Spinal cord (tissue), 10 donors: ENCODE data around the gene C4orf46. TPM values are rescaled to one million over a fixed set of nuclear protein-coding genes. Genes with fewer than 3 reads are reported as not detected.
A peak's percentile ranks its signal among the peaks of the same experiment; 100 is the strongest.
"Not testable (repeated sequence)": the region's sequence is repeated elsewhere in the genome, so short reads cannot be mapped to it uniquely, and the experiment has no call there.

ENCODE experiments used
- DNase-seq, 6 donors: peaks; one replicate each; pipeline versions ENCODE4 v3.0.0 to v3.0.0-alpha.2; 2013 to 2015; ENCODE audit warnings: low spot score in 6 of 6, low read depth in 4 of 6
- H3K27ac ChIP-seq: one replicate; pipeline ENCODE4 v1.5.1; 2013; ENCODE audit warnings: low read depth, low read length, control low read depth
- H3K27me3 ChIP-seq: one replicate; pipeline ENCODE4 v1.6.1; 2013; ENCODE audit warnings: low read length; ENCODE audit not compliant: control insufficient read depth, insufficient read depth
- H3K36me3 ChIP-seq: one replicate; pipeline ENCODE4 v1.6.1; 2013; ENCODE audit warnings: low read length; ENCODE audit not compliant: control insufficient read depth, insufficient read depth
- H3K4me1 ChIP-seq: one replicate; pipeline ENCODE4 v1.6.1; 2013; ENCODE audit warnings: low read length; ENCODE audit not compliant: control insufficient read depth, insufficient read depth
- H3K4me3 ChIP-seq: one replicate; pipeline ENCODE4 v1.5.1; 2013; ENCODE audit warnings: low read depth, low read length, control low read depth
- H3K9me3 ChIP-seq: one replicate; pipeline ENCODE4 v1.6.1; 2013; ENCODE audit warnings: low read length; ENCODE audit not compliant: control insufficient read depth, insufficient read depth
- WGBS: methylation state at CpG from one replicate; pipeline ENCODE4 v1.1.5; 2013; ENCODE audit warnings: missing lambda C conversion rate; ENCODE audit not compliant: insufficient coverage; 5-methylcytosine and 5-hydroxymethylcytosine counted together
- long read RNA-seq, 4 donors: transcript quantifications; one replicate each; lab custom pipeline, GENCODE V29; 2026
- polyA plus RNA-seq, 2 donors: library from polyadenylated mRNA; unstranded; fragments of 120-200 nt; gene quantifications; one replicate each; pipeline ENCODE4 v1.2.1, GENCODE V29; 2013; ENCODE audit not compliant: insufficient read length in 2 of 2
- total RNA-seq, 2 donors: library from RNA; depleted of rRNA in 1 of 2; stranded (reverse); fragments of 120-200 nt in 1 of 2; fragments of >200 nt in 1 of 2; gene quantifications; one replicate each; pipeline versions ENCODE4 v1.2.3 to v1.2.4, GENCODE V29; 2013 to 2014
- donor health status: healthy.

C4orf46 gene
- total RNA-seq = 10 to 100 TPM in 1 of 2 donors, 1 to 10 TPM in 1; 7.0 to 23.5 TPM
- polyA plus RNA-seq = 10 to 100 TPM in 1 of 2 donors, 1 to 10 TPM in 1; 10.0 to 10.9 TPM
- long read RNA-seq, donor 1, transcript C4orf46-201 (2 exons, 3,521 nt) = major isoform, 6 of 18 reads
- long read RNA-seq, donor 1, partial matches to known transcripts = 5 of 18 reads
- long read RNA-seq, donor 1, other reads (novel, unspliced or antisense) = 6 of 18 reads
- long read RNA-seq, donor 2, transcript C4orf46-201 (2 exons, 3,521 nt) = major isoform, 5 of 6 reads
- long read RNA-seq, donor 2, partial matches to known transcripts = 0 of 6 reads
- long read RNA-seq, donor 2, other reads (novel, unspliced or antisense) = 0 of 6 reads
- long read RNA-seq, donor 3, partial matches to known transcripts = 0 of 4 reads
- long read RNA-seq, donor 3, other reads (novel, unspliced or antisense) = 0 of 4 reads
- long read RNA-seq, donor 4, transcript C4orf46-201 (2 exons, 3,521 nt) = major isoform, 8 of 11 reads
- long read RNA-seq, donor 4, partial matches to known transcripts = 0 of 11 reads
- long read RNA-seq, donor 4, other reads (novel, unspliced or antisense) = 0 of 11 reads

DNA sequence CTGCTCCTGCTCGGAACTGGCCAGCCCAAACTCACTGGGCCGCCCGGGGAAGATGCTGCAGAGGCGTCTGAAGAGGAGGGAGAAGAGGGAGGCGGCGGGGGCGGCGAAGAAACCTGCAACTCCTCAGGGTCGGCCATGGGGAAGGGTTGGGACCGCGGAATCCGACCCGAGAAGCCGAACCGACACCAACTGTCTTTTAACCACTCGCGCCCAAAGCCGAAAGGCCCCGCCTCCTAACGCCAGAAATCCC lies at the start of gene C4orf46:
Gene C4orf46 (minus strand): TSS at position 223 of the 250 bp plus-strand sequence. CDS start 86 bp downstream, at position 137.
- Histone ChIP-seq H3K4me3 (peak within 1 kb of the TSS; percentile 99), H3K9me3 (no peaks in the 10 kb centered on the region), H3K27ac (peak within 1 kb of the TSS; percentile 98), H3K36me3 (no peaks in the 10 kb centered on the region), H3K27me3 (no peaks in the 10 kb centered on the region), H3K4me1 (peaks cover 16% of the 10 kb centered on the region)
- DNase-seq = no peak
- WGBS = 0% methylated on average over 16 of the region's 20 CpGs

GRCh38 chr4:158715802-158716201 lies 44.1 kb upstream of the C4orf46 start:
- Histone ChIP-seq H3K27ac (no peak overlapping the region), H3K9me3 (no peaks in the 10 kb centered on the region), H3K4me1 (no peaks in the 10 kb centered on the region), H3K27me3 (no peaks in the 10 kb centered on the region), H3K4me3 (no peak overlapping the region), H3K36me3 (peaks cover 21% of the 10 kb centered on the region)
- WGBS = no CpG with 5 or more reads among the region's 3 CpGs
- DNase-seq = no peak

DNA sequence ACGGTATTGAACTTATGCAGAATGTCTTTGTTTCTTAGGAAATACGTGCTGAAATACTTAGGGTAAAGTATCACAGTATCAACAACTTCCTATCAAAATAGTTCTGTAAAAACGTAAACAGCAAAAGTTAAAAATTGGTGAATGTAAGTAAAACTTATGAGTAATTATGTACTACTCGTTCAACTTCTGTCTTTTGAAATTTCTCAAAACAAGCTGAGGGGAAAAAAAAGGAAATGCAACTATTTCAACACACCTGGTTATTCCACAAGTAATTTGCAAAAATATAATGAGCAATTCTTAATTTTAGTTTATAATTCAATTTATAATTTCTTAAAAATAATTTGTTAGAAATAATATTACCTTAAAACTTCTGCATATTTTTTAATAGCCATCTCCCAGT lies 43.2 kb upstream of the C4orf46 start:
- Histone ChIP-seq H3K9me3 (no peaks in the 10 kb centered on the region), H3K36me3 (peaks cover 21% of the 10 kb centered on the region), H3K4me3 (no peak overlapping the region), H3K27ac (no peak overlapping the region), H3K27me3 (no peaks in the 10 kb centered on the region), H3K4me1 (no peaks in the 10 kb centered on the region)
- DNase-seq = no peak
- WGBS = no CpG with 5 or more reads among the region's 4 CpGs

DNA sequence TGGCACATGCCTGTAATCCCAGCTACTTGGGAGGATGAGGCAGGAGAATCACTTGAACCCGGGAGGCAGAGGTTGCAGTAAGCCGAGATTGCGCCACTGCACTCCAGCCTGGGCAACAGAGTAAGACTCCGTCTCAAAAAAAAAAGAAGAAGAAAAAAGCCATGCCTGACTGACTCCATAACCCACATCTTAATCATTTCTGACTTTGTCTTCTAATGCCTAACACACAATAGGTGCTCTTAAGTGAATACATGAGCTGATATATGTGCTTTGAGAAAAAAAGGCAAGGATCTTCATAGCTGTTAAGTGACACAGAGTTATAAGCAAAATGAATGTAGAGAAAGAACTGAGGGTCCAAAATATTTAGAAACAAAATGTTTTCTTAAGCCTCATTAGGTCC lies 40.9 kb upstream of the C4orf46 start:
- peaks cover 24% of the 10 kb centered on the region for H3K36me3 ChIP-seq
- WGBS = no CpG with 5 or more reads among the region's 4 CpGs
- H3K4me1 ChIP-seq, H3K27me3 ChIP-seq, H3K4me3 ChIP-seq, DNase-seq, H3K9me3 ChIP-seq, H3K27ac ChIP-seq: not testable (repeated sequence)

DNA sequence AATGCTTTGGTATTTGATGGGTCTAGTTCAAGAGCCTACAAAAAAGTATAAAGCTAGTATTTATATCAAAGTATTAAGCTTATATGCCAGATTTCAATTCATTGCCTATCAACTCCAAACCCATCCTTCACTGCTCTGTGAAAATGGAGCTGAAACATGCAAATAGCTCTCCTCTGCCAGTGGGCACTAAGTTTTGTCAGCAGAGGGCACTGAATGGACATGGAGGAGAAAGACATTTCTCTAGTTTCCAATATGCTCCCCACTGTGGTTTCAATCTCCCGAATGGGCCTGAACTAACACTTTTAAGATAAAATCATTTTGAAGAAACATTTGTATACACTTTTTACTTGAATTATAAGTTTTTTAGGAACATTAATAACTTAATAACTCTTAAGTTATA lies 39.1 kb upstream of the C4orf46 start:
- WGBS = no CpG with 5 or more reads among the region's 1 CpG
- Histone ChIP-seq H3K36me3 (peaks cover 21% of the 10 kb centered on the region), H3K27me3 (no peaks in the 10 kb centered on the region), H3K9me3 (no peaks in the 10 kb centered on the region), H3K4me3 (no peak overlapping the region), H3K27ac (no peak overlapping the region), H3K4me1 (no peaks in the 10 kb centered on the region)
- DNase-seq = peak in 2 of 6 donors; percentile 17 to 22

- Histone ChIP-seq H3K27me3 (no peaks in the 10 kb centered on the region), H3K36me3 (peaks cover 13% of the 10 kb centered on the region), H3K9me3 (no peaks in the 10 kb centered on the region), H3K4me1 (no peaks in the 10 kb centered on the region), H3K27ac (no peak overlapping the region), H3K4me3 (no peak overlapping the region)
- no peak for DNase-seq
- 62% methylated on average over 3 of the region's 4 CpGs for WGBS
These were observed 32.6 kb upstream of the C4orf46 start for GRCh38 chr4:158704274-158704673.

- H3K36me3 ChIP-seq = peaks cover 13% of the 10 kb centered on the region
- no peaks in the 10 kb centered on the region for H3K9me3 ChIP-seq
- H3K27ac ChIP-seq = no peak overlapping the region
- no peak overlapping the region for H3K4me3 ChIP-seq
- H3K4me1 ChIP-seq = no peaks in the 10 kb centered on the region
- no peaks in the 10 kb centered on the region for H3K27me3 ChIP-seq
- no CpG with 5 or more reads among the region's 1 CpG for WGBS
- no peak for DNase-seq
These were observed 17.1 kb upstream of the C4orf46 start for GRCh38 chr4:158688813-158689212.

DNA sequence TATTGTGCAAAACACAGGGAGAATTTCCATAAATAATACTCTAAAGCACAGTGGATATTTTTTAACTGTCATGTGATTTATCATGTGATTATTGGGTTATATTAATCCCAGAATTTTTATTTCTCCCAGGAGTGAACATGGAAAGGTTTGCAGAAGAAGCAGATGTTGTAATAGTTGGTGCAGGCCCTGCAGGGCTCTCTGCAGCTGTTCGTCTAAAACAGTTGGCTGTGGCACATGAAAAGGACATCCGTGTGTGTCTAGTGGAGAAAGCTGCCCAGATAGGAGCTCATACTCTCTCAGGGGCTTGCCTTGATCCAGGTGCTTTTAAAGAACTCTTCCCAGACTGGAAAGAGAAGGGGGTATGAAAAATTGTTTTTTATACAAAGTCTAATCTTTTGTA lies 10.4 kb upstream of the C4orf46 start:
- Histone ChIP-seq H3K27ac (no peak overlapping the region), H3K9me3 (no peaks in the 10 kb centered on the region), H3K27me3 (no peaks in the 10 kb centered on the region), H3K36me3 (peaks cover 2% of the 10 kb centered on the region), H3K4me1 (no peaks in the 10 kb centered on the region), H3K4me3 (no peak overlapping the region)
- 58% methylated on average over 2 of the region's 2 CpGs for WGBS
- DNase-seq = peak in 1 of 6 donors; percentile 37

DNA sequence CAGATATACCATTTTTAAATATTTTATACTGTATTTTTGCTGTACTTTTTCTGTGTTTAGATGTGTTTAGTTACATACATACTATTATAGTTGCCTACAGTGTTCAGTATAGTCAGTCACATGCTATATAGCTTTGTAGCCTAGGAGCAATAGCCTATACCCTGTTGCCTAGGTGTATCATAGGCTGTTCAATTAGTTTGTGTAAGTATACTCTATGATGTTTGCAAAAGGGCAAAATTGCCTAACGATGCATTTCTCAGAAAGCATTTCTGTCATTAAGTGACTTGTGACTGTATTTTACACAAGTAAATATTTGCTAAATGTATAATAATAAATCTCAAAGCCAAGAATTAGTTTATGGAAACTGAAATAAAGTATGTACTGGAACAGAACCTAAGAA lies 9.9 kb upstream of the C4orf46 start:
- H3K27me3 ChIP-seq = no peaks in the 10 kb centered on the region
- H3K9me3 ChIP-seq = no peaks in the 10 kb centered on the region
- WGBS = no CpG with 5 or more reads among the region's 1 CpG
- no peaks in the 10 kb centered on the region for H3K4me1 ChIP-seq
- no peak overlapping the region for H3K27ac ChIP-seq
- peaks cover 2% of the 10 kb centered on the region for H3K36me3 ChIP-seq
- no peak for DNase-seq
- H3K4me3 ChIP-seq = no peak overlapping the region

DNA sequence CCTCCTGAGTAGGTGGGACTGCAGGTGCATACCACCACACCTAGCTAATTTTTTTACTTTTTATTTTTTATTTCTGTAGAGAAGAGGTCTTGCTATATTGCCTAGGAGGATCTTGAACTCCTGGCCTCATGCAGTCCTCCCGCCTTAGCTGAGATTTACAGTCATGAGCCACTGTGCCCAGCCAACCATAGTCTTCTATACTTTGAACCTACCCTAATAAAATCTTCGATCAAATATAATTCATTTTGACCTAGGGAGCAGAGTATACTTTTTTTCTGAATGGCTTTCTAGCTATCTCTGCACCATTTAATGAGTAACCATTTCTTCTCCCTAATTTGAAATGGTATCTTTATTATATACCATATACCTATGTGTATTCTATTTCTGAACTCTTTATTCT lies 7.1 kb upstream of the C4orf46 start:
- no peak overlapping the region for H3K4me3 ChIP-seq
- no peaks in the 10 kb centered on the region for H3K27me3 ChIP-seq
- H3K4me1 ChIP-seq = no peaks in the 10 kb centered on the region
- WGBS = no CpG with 5 or more reads among the region's 2 CpGs
- H3K9me3 ChIP-seq = no peaks in the 10 kb centered on the region
- no peak for DNase-seq
- H3K36me3 ChIP-seq = no peaks in the 10 kb centered on the region
- no peak overlapping the region for H3K27ac ChIP-seq
